ENCODE measurements around the gene NCOA5.

GRCh38 chr20:46074006-46074405 is 15.8 kb downstream of the NCOA5 start:
- TF ChIP-seq CTCF (IDR thresholded peaks at IDR 0.05 in 8 of 11, conservative IDR thresholded peaks at IDR 0.05 in 3 of 11) (no peak), POLR2A (IDR thresholded peaks at IDR 0.05) (no peak), POLR2AphosphoS5 (IDR thresholded peaks at IDR 0.05) (no peak)
